Ovary (tissue), 3 donors: ENCODE data around the gene KSR1.
"Not testable (repeated sequence)": the region's sequence is repeated elsewhere in the genome, so short reads cannot be mapped to it uniquely, and the experiment has no call there.

Source experiments
- CTCF ChIP-seq, 3 donors: fragments of 450-650 bp in 2 of 3; fragments of 200-600 bp in 1 of 3; IDR thresholded peaks; one replicate each; pipeline versions ENCODE4 v1.5.1 to v1.8.0; 2016 to 2022; ENCODE audit warnings: antibody characterized with exemption in 3 of 3, mild to moderate bottlenecking in 1 of 3
- POLR2A ChIP-seq: fragments of 450-650 bp; IDR thresholded peaks from one replicate; pipeline ENCODE4 v1.6.1; 2017; ENCODE audit warnings: antibody characterized with exemption, mild to moderate bottlenecking, moderate library complexity
- donor health status: DM: no; HTN: no; CAD: no.

DNA sequence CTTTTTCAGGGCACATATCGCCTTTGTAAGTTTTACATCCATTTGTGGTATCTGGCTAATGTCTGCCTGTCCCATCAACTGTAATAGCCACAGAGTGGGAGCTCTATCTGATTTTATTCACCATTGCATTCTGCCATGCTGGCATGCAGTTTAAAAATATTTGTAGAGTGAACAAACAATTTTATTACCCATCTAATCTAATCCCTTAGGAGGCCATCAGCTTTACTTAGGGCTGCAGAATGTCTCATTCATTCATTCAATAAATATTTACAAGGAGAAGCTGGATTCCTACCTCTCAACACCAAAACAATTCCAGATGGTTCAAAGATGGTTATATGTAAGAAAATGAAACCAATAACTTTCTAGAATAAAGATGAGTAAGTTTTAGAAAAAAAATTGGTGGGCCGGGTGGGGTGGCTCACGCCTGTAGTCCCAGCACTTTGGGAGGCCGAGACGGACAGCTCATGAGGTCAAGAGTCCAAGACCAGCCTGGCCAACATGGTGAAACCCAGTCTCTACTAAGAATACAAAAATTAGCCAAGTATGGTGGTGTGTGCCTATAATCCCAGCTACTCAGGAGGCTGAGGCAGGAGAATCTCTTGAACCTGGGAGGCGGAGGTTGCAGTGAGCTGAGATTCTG is 20.7 kb upstream of the KSR1 start:
- not testable (repeated sequence) for TF ChIP-seq CTCF (IDR thresholded peaks at IDR 0.05); POLR2A
